CD4-positive, alpha-beta T cell (primary cell): Measurements from ENCODE around the gene PZP. TPM values are rescaled to one million over a fixed set of nuclear protein-coding genes. Genes with fewer than 3 reads are reported as not detected.

Source experiments
- ATAC-seq: fragments of 200-7000 bp; cut with Tn5 transposase; one replicate; pipeline ENCODE4 v1.10.0; 2022; ENCODE audit warnings: mild to moderate bottlenecking; ENCODE audit not compliant: poor library complexity
- CTCF ChIA-PET: fragments of 350-600 bp; sonication (Branson Sonifier 250); formaldehyde crosslinking; loops from one replicate; lab custom pipeline; 2021; ENCODE audit warnings: antibody characterized with exemption, inconsistent platforms; lab: Charles Lee
- POLR2A ChIA-PET: fragments of 350-600 bp; sonication (Branson Sonifier 250); formaldehyde crosslinking; loops from one replicate; lab custom pipeline; 2021; ENCODE audit warnings: antibody characterized with exemption, inconsistent platforms; lab: Charles Lee
- DNase-seq, 14 experiments: peaks; one replicate each; pipeline ENCODE4 v3.0.0-alpha.2; 2013 to 2020; ENCODE audit warnings: mixed read lengths in 2 of 14
- H3K27ac ChIP-seq, 2 donors: one replicate each; pipeline versions ENCODE4 v1.5.1 to v1.7.0; 2013; ENCODE audit warnings: low read length in 2 of 2, low read depth in 1 of 2, mild to moderate bottlenecking in 1 of 2
- H3K27me3 ChIP-seq, 2 experiments: 1 replicate in 1 of 2; 2 replicates in 1 of 2; pipeline versions ENCODE4 v1.6.1 to v1.7.0; 2013; ENCODE audit warnings: low read length in 2 of 2, control low read depth in 1 of 2, mild to moderate bottlenecking in 1 of 2, moderate library complexity in 1 of 2; ENCODE audit not compliant: insufficient read depth in 2 of 2, control insufficient read depth in 1 of 2
- H3K36me3 ChIP-seq: one replicate; pipeline ENCODE4 v1.6.1; 2013; ENCODE audit warnings: low read length, control low read depth; ENCODE audit not compliant: insufficient read depth
- H3K4me1 ChIP-seq: one replicate; pipeline ENCODE4 v1.6.1; 2013; ENCODE audit warnings: low read length, control low read depth; ENCODE audit not compliant: insufficient read depth
- H3K4me3 ChIP-seq: one replicate; pipeline ENCODE4 v1.5.1; 2013; ENCODE audit warnings: mild to moderate bottlenecking, low read length, moderate library complexity
- H3K9me3 ChIP-seq, 2 experiments: 1 replicate in 1 of 2; 2 replicates in 1 of 2; pipeline versions ENCODE4 v1.6.1 to v1.7.0; 2013; ENCODE audit warnings: low read length in 2 of 2, mild to moderate bottlenecking in 2 of 2, control low read depth in 1 of 2, moderate library complexity in 1 of 2; ENCODE audit not compliant: control insufficient read depth in 1 of 2, insufficient read depth in 1 of 2
- H3K27ac Mint-ChIP-seq: one replicate; pipeline ENCODE4 v1.8.0; 2020; ENCODE audit warnings: mixed read lengths
- H3K27me3 Mint-ChIP-seq: one replicate; pipeline ENCODE4 v1.8.0; 2021; ENCODE audit warnings: mixed read lengths
- H3K36me3 Mint-ChIP-seq: one replicate; pipeline ENCODE4 v1.8.0; 2021; ENCODE audit warnings: low read depth, mixed read lengths
- H3K4me1 Mint-ChIP-seq: one replicate; pipeline ENCODE4 v1.8.0; 2021; ENCODE audit warnings: low read depth, mixed read lengths
- H3K4me3 Mint-ChIP-seq: one replicate; pipeline ENCODE4 v1.8.0; 2020; ENCODE audit warnings: mild to moderate bottlenecking, mixed read lengths
- H3K9me3 Mint-ChIP-seq: one replicate; pipeline ENCODE4 v1.8.0; 2020; ENCODE audit warnings: mixed read lengths
- intact Hi-C, 2 experiments: fragments of 100-400 bp; cut with DNase I in 1 of 2; cut with micrococcal nuclease in 1 of 2; formaldehyde crosslinking; loops; one replicate each; pipeline versions ENCODE4 v1.15.1 to v1.9.0; 2023 to 2025; cut with DNase I, micrococcal nuclease
- total RNA-seq, 174 experiments: library from RNA in 2 of 174; stranded (reverse) in 2 of 174; gene quantifications; one replicate each; pipeline ENCODE4 v1.2.3 and lab custom pipeline; 2021 to 2026
- TF ChIP-seq, protein P1 (sequence below): fragments of 200-600 bp; IDR thresholded peaks from one replicate; pipeline ENCODE4 v1.8.0; 2022; ENCODE audit warnings: antibody characterized with exemption, mild to moderate bottlenecking

PZP gene
- total RNA-seq, 2 experiments from 2014 or later, result not detected

DNA sequence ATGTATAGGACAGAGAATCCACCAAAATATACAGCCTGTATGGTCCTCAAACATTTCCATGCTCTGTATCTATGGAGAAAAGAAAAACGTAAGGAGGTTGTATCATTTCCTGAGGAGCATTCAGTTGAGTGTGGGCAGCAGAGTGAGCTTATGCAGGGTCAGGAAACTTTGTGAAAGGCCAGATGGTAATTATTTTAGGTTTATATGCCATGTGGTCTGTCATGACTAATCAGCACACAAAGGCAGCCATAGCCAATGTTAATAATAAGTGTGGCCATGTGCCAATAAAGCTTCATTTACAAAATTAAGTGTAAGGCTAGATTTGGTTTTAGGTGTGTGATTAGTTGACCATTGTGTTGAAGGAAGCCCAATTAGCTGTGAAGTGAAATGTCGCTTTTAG lies 59.3 kb downstream of the PZP start:
- H3K4me1 ChIP-seq, result no peaks in the 10 kb centered on the region
- TF ChIP-seq, protein P1, sequence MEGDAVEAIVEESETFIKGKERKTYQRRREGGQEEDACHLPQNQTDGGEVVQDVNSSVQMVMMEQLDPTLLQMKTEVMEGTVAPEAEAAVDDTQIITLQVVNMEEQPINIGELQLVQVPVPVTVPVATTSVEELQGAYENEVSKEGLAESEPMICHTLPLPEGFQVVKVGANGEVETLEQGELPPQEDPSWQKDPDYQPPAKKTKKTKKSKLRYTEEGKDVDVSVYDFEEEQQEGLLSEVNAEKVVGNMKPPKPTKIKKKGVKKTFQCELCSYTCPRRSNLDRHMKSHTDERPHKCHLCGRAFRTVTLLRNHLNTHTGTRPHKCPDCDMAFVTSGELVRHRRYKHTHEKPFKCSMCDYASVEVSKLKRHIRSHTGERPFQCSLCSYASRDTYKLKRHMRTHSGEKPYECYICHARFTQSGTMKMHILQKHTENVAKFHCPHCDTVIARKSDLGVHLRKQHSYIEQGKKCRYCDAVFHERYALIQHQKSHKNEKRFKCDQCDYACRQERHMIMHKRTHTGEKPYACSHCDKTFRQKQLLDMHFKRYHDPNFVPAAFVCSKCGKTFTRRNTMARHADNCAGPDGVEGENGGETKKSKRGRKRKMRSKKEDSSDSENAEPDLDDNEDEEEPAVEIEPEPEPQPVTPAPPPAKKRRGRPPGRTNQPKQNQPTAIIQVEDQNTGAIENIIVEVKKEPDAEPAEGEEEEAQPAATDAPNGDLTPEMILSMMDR, result no peak
- H3K36me3 ChIP-seq, result peaks cover 6% of the 10 kb centered on the region
- Mint-ChIP-seq H3K27me3 (no peaks in the 10 kb centered on the region), H3K4me1 (no peaks in the 10 kb centered on the region), H3K36me3 (peaks cover 39% of the 10 kb centered on the region), H3K27ac (no peak overlapping the region), H3K9me3 (peaks cover 5% of the 10 kb centered on the region), H3K4me3 (no peak overlapping the region)
- H3K27me3 ChIP-seq, result no peaks in the 10 kb centered on the region
- DNase-seq (no peak), ATAC-seq (no peak)
- no peak overlapping the region for H3K4me3 ChIP-seq
- intact Hi-C loops, result no loop called here
- peaks cover 0 to 5% of the 10 kb centered on the region in 2 experiments for H3K9me3 ChIP-seq
- no peak overlapping the region for H3K27ac ChIP-seq
- ChIA-PET POLR2A (no interaction called here), CTCF (interaction anchor here (0.6 kb wide), 1 partner anchor 1484 kb away, joined by 4 read pairs; no protein-coding TSS in a partner anchor)

DNA sequence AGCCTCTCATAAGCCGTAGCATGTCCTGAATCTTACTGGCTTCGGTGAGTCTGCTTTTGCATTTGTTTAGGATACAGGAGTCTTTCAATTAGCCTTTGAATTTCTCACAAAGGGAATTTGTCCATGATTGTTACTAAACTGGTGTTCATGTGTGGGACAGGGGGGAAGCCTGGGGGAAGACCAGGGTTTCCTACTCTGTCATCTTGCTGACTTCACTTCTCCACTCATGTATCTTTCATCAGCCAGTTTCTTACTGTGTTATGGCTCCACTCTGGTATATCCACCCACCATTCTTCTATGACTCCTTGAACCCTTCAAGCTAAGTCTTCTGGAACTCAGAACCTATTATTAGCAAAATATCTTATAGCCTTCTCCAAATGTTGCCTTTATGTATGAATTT lies 60.7 kb downstream of the PZP start:
- Mint-ChIP-seq H3K4me1 (no peaks in the 10 kb centered on the region), H3K36me3 (peaks cover 41% of the 10 kb centered on the region), H3K27me3 (no peaks in the 10 kb centered on the region), H3K9me3 (peaks cover 9% of the 10 kb centered on the region), H3K4me3 (no peak overlapping the region), H3K27ac (no peak overlapping the region)
- DNase-seq, result no peak
- H3K36me3 ChIP-seq, result peaks cover 10% of the 10 kb centered on the region
- no peak overlapping the region for H3K27ac ChIP-seq
- CTCF ChIA-PET, result no interaction called here
- TF ChIP-seq, protein P1, result no peak
- intact Hi-C loops, result no loop called here
- POLR2A ChIA-PET, result no interaction called here
- no peaks in the 10 kb centered on the region for H3K4me1 ChIP-seq
- H3K9me3 ChIP-seq, result peaks cover 0 to 6% of the 10 kb centered on the region in 2 experiments
- H3K4me3 ChIP-seq, result no peak overlapping the region
- no peak for ATAC-seq
- no peaks in the 10 kb centered on the region for H3K27me3 ChIP-seq

DNA sequence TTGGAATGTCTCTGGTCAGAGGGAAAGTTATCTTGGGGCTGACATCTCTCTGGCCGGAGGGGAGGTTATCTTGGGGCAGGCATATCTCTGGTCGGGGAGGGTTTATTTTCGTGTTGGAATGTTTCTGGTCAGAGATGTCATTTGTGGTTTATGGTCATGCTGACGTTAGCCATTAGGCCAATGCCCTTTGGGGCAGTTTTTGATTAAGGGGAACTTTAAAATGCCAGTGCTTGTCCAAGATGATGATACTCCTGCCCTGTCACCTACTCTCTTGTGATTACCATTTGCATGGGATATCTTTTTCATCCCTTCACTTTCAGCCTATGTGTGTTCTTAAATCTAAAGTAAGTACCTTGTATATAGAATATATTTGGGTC lies 63.5 kb downstream of the PZP start:
- DNase-seq (no peak), ATAC-seq (no peak)
- Mint-ChIP-seq H3K27ac (no peak overlapping the region), H3K27me3 (no peaks in the 10 kb centered on the region), H3K9me3 (peaks cover 9% of the 10 kb centered on the region), H3K4me1 (no peaks in the 10 kb centered on the region), H3K36me3 (peaks cover 38% of the 10 kb centered on the region), H3K4me3 (no peak overlapping the region)
- POLR2A ChIA-PET, result no interaction called here
- no peak overlapping the region for H3K4me3 ChIP-seq
- peaks cover 0 to 6% of the 10 kb centered on the region in 2 experiments for H3K9me3 ChIP-seq
- H3K4me1 ChIP-seq, result no peaks in the 10 kb centered on the region
- no peak overlapping the region for H3K27ac ChIP-seq
- intact Hi-C loops, result no loop called here
- CTCF ChIA-PET, result no interaction called here
- no peaks in the 10 kb centered on the region for H3K27me3 ChIP-seq
- TF ChIP-seq, protein P1, result no peak
- H3K36me3 ChIP-seq, result peaks cover 10% of the 10 kb centered on the region
